Stimulated activated CD8-positive, alpha-beta memory T cell treated with anti-CD3 and anti-CD28 coated beads, Interleukin-12 subunit alpha, Interleukin-12 subunit beta, amount 100 ng/mL, for 24 hours (primary cell): ENCODE measurements around the gene SNPH.
"Not testable (repeated sequence)": the region's sequence is repeated elsewhere in the genome, so short reads cannot be mapped to it uniquely, and the experiment has no call there.

Experiments used
- DNase-seq: peaks from one replicate; pipeline ENCODE4 v3.0.0-alpha.2; 2020; ENCODE audit errors: extremely low read depth

Gene SNPH, protein sequence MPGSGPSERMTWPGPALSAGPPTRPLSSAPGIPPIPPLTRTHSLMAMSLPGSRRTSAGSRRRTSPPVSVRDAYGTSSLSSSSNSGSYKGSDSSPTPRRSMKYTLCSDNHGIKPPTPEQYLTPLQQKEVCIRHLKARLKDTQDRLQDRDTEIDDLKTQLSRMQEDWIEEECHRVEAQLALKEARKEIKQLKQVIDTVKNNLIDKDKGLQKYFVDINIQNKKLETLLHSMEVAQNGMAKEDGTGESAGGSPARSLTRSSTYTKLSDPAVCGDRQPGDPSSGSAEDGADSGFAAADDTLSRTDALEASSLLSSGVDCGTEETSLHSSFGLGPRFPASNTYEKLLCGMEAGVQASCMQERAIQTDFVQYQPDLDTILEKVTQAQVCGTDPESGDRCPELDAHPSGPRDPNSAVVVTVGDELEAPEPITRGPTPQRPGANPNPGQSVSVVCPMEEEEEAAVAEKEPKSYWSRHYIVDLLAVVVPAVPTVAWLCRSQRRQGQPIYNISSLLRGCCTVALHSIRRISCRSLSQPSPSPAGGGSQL

DNA sequence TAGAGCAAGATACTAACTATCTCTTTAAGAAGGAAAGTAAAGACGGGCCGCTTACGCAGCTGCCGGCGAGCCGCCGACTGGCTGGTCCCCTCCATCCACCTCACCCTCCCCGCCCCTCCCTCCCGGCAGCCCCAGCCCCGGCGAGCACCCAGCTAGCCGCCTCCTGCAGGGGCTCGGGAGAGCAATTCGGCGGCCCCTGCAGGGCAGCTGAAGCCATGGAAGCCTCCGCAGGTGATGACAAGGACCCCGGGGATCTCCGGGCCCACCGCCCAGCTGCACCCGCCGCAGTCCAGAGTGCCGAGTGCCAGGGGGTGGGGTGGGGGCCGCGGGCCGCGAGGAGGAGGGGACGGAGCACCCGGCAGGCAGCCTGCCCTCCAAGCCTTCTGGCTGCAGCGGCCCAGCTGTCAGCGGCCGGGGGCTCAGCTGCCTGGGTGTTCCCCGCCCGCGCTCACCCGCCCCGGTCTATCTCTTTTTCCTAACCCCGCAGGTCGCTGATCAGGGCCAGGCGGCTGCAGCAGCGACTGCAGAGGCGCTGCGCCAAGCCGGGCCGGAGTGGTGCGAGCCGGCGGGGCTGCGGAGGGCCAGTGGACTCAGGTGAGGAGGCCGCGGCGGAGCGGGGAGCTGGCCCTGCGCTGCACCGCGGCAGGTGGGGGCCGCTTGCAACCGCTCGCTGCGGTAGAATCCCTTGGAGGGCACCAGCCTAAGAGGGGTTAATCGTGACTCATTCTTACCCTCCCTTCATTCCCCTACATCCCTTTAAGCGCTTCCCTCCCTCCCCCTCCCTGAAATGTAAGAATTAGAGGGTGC, at the start of gene SNPH:
TSS of gene SNPH (plus strand) at position 128 of the 807 bp plus-strand sequence. CDS start 29,946 bp downstream, outside the sequence.
- peak; percentile 49 for DNase-seq

DNA sequence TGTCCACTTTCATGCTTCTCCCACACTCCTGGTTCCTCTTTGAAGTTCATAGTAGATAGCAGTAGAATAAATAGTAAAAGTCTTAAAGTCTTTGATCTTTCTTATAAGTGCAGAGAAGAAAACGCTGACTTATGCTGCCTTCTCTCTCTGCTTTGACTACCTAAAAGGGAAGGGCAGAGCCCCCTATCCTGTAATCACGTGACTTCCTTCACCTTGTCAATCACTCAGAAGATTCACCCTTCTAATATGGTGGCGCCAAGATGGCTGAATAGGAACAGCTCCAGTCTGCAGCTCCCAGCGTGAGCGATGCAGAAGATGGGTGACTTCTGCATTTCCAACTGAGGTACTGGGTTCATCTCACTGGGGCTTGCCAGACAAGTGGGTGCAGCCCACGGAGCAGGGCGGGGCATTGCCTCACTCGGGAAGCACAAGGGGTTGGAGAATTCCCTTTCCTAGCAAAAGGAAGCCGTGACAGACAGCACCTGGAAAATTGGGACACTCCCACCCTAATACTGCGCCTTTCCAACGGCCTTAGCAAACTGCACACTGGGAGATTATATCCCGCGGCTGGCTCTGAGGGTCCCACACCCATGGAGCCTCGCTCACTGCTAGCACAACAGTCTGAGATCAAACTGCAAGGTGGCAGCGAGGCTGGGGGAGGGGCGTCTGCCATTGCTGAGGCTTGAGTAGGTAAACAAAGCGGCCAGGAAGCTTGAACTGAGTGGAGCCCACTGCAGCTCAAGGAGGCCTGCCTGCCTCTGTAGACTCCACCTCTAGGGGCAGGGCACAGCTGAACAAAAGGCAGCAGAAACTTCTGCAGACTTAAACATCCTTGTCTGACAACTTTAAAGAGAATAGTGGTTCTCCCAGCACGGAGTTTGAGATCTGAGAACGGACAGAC, 49.3 kb upstream of the SNPH start:
- not testable (repeated sequence) for DNase-seq

DNA sequence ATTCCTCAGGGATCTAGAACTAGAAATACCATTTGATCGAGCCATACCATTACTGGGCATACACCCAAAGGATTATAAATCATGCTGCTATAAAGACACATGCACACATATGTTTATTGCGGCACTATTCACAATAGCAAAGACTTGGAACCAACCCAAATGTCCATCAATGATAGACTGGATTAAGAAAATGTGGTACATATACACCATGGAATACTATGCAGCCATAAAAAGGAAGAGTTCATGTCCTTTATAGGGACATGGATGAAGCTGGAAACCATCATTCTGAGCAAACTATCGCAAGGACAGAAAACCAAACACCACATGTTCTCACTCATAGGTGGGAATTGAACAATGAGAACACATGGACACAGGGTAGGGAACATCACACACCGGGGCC, 43.3 kb upstream of the SNPH start:
- not testable (repeated sequence) for DNase-seq

DNA sequence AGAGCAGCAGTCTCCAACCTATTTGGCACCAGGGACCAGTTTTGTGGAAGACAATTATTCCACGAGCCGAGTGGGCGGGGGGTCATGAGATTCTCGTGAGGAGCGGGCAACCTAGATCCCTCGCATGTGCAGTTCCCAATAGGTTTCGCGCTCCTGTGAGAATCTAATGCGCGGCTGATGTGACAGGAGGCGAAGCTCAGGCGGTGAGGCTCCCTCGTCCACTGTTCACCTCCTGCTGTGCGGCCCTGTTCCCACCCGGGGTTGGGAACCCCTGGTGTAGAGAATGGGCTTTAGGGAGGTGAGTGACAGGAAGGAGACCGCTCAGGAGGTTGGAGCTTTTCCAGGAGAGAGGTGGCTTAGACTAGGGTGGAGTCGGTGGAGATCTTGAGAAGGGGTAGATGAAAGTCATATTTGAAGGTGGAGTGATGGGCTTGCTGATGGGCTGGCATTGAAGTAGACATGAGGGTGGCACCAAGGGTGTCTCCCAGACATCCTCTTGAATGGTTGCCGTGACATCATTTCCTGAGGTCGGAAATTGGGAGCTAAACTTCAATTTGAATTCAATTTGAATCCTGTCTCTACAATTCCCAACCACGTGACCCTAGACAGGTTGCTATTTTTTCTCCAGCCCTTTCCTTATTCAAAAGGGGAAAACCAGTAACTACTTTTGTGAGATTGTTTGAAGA, 41.7 kb upstream of the SNPH start:
- DNase-seq: no peak

DNA sequence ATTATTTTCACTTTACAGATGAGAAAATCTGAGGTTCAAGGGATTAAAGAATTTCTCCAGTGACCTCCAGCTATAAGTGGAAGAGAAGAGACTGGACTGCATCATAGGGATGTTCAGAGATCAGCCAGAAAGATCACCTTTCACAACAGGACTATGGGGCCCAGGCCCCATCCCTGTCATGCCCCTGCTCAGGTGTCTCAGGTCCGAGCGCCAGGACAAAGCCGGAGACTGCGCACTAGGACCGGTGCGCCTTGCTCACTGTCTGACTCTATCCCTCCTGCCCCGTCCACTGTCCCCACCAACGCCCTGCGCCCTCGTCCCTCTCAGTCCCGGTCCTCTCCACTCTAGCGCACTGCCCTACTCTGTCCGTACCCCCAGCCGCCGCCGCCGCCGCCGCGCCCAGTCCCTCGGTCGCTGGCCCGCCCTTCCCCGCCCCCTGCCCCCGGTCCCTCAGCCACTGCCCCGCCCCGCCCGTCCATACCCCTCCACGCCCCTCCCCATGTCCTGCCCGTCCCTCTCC, 40.8 kb upstream of the SNPH start:
- DNase-seq: no peak

DNA sequence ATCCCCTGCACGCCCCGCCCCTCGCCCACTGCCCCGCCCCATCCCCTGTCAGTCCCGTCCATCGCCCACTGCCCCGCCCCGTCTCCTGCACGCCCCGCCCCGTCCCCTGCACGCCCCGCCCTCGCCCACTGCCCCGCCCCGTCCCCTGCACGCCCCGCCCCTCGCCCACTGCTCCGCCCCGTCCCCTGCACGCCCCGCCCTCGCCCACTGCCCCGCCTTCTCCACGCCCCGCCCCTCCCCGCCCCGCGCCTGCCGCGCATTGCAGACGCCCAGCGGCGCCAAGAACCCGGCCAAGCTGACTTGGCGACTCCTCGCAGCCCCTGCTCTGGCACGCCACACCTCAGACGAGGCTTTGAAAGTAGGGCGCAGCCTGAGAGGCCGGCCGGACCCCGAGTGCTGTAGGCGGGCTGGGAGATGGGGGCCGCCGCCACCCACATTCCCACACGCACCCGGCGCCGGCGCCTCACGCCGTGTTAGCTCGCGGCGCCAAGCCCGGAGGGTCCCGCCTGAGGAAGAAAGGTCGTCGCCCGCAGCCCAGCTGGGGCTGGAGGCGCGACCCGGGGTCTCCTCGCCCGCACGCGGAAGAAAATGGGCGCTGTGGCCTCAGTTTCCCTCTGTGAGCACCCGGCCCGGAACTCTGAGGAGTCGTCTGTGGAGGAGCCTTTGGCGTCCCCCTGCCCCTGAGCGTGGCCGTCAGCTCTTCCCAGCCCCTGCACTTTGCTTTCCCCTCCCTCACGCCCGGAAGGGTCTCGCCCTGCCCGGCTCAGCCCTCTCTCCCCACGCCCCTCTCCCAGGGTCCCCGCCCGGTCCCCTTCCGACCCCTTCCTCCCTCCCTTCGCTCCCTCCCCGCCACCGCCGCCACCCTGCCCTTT, 40.1 kb upstream of the SNPH start, which contains the start of gene RAD21L1:
TSS of gene RAD21L1 (plus strand) at position 262 of the 872 bp plus-strand sequence. CDS start 2,410 bp downstream, outside the sequence.
- DNase-seq: peak; percentile 58

DNA sequence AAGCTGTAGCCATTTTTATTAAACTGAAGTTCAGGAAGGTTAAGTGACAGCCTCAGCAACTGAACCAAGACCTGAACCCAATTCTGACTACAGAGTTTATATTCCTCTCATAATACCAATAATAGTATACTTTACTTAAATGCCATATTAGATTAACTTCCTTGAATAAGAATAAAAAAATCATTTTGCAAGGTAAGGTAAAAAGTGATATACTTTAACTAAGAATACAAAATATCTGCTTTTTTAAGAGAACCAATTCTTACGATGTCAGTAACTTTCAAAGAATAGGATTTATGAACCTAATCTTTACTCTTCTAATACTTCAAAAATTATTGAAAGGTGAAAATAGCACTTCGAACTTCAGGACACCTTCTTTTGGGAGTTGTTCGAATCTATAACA, 36.6 kb upstream of the SNPH start:
- no peak for DNase-seq

DNA sequence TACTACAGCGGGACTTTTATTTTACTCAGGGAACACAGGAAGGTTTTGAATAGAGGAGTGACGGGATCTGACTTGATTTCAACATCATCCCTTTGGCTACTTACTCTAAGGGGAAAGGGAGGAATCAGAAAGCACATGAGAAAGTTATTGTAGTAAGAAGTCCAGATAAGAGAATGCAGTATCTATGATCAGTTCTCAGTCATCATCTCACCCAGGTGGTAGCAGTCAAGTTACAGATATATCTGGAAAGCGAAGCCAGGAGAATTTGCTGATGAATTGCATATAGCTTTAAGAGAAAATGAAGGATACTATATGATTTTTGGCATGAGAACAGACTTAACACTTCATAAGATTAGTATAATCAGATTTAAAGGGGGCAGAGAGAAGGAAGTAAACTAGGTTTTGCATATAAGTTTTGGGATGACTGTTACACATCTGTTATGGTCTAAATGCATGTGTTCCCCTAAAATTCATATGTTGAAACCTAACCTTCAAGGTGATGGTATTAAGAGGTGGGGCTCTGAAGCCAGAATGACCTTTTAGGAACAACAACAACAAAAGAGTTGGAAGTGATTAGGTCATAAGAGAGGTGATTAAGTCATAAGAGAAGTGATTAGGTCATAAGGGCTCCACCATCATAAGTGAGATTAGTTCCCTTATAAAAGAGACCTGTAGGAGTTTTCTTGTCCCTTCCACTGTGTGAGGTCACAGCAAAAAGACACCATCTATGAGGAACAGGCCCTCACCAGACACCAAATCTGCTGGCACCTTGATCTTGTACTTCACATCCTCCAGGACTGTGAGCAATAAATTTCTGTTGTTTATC, 33.6 kb upstream of the SNPH start:
- no peak for DNase-seq

DNA sequence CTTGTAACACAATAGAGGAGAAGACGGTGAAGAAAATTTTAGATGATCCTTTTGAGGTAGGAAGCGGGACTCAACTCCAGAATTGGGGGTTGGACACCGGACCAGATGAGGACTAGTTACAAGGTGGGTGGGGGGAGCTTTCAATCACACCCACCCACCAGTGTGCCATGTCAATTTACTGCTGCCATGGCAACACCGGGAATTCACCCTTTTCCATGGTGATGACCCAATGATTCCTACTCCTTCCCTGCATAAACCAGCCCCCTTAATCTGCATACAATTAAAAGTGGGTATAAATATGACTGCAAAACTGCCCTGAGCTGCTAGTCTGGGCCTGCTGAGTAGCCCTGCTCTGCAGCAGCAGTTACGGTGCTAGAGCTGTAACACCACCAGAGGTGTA, 25.5 kb upstream of the SNPH start:
- no peak for DNase-seq

DNA sequence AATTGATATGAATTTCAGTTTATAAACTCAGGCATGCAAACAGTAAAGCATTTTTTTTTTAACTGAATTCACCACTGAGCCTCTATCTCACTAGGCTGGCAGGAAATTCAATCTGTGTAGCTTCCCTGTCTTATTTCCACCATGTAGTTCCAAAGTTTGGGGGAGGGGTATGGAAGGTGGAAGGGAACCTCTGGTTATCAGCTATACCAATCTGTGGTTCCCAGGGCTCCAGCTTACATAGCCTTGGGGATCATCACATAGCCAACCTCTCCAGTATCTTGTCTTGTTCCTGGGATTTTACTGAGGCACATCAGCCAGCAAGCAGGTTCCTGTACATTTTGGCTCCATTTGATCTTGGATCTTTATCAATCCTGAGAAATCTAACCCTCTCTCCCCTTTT, 24.6 kb upstream of the SNPH start:
- no peak for DNase-seq

DNA sequence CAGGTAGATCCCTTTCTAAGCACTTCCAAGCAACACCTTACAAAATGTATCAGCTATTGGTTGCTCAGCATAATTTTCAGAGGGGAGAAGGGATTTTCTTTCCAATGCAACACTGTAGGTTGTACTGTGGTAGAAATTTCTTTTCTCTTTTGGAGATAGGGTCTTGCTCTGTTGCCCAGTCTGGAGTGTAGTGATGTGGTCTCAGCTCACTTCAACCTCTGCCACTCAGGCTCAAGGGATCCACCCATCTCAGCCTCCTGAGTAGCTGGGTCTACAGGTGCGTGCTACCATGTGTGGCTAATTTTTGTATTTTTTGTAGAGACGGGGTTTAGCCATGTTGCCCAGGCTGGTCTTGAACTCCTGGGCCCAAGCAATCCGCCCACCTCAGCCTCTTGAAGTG, 24.0 kb upstream of the SNPH start:
- no peak for DNase-seq

DNA sequence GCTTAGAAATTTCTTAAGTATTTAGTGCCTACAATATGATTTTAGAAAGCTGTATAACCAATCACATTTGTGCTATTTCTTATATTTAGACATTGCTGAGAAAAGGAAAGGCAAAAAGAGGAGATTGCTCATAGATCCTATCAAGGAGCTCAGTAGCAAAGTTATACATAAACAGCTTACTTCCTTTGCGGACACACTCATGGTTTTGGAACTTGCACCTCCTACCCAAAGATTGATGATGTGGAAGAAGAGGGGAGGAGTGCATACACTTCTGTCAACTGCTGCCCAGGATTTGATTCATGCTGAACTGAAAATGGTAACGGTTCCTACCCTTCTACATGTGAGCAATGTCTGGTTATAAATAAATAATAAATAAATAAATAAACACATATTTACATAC, 23.6 kb upstream of the SNPH start:
- DNase-seq: no peak

DNA sequence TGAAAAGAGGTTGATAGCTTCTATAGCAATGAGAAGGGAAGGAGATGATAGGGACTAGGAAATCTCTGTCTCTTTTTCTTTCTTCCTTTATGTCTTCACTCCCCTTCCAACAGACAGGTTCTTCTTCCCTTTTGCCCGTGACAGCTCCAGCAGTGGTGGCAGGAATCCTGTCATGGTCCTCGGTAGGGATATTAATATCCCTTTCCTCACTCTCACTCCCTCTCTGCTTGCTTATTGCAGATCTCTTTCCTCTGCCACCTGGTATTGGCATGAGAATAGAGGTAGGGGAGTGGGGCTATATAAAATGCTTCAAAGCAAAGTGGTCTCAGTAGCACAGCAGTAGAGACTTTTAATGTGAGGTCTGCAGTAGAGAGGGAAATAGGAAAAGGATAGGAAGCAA, 20.5 kb upstream of the SNPH start:
- no peak for DNase-seq

DNA sequence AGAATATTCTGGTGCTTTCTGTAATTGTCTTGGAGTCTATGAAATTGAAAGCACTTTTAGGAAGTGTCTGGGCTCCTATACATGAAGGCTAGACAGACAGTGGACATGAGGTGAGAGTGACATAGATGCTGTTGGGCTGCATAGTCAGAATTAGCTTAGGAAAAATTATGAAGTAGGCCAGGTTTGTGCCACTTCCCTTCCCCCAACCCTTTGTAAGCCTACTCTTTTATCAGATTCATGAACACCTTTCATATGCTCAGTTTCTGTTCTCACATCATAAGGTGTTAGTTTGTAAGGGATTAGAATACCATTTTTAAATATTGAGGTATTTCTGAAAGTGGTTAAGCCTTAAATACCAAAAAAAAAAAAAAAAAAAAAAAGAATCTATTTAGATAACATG, 18.4 kb upstream of the SNPH start:
- DNase-seq: no peak

DNA sequence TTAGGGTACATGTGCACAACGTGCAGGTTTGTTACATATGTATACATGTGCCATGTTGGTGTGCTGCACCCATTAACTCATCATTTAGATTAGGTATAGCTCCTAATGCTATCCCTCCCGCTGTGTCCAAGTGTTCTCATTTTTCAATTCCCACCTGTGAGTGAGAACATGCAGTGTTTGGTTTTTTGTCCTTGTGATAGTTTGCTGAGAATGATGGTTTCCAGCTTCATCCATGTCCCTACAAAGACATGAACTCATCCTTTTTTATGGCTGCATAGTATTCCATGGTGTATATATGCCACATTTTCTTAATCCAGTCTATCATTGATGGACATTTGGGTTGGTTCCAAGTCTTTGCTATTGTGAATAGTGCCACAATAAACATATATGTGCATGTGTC, 15.8 kb upstream of the SNPH start:
- not testable (repeated sequence) for DNase-seq

DNA sequence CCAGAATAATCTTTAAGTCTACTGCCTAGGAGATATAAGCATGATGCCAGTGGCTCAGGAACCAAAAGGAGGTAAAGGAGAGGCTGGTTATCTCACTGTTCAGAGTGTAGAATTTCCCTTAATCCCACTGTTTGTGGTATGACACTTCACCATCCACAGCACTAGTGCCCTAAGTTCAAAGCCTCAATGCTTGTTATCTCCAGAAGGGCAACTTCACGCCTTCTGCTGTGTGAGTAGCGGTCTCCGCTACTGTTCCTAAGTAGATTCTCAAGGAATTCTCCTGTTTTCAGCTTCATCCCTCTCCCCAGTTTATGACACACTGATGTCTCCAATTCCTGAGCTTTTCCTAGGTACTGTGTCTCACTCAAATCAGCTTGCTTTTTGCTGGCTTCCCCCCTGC, 13.7 kb upstream of the SNPH start:
- no peak for DNase-seq

DNA sequence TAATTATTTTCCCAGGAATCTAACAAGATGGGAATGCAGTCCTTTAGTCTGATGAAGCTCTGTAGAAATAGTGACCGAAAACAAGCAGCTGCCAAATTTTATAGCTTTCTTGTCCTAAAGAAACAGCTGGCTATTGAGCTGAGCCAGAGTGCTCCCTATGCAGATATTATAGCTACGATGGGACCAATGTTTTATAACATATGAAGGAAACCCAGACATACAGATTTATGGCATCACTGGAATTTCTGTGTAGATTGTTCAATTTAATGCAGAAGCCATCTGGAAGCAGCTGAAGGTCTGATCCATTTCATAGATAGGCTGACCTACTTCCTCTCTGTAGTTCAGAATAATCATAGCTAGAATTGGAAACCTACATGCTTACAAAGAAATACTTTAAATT, 11.8 kb upstream of the SNPH start:
- no peak for DNase-seq

DNA sequence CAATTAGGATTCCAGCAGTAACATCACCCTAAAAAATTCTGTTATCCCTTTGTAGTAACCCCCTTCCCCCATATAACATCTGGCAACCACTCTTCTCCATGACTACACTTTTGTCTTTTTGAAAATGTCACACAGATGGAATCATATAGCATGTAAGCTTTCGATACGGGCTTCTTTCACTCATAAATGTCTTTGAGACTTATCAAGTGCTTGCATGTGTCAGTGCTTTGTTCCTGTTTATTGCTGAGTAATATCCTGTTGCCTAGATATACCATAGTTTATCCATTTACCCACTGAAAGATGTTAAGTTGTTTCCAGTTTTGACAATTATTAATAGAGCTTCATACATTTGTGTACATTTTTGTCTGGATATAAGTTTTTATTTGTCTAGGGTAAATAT, 10.4 kb upstream of the SNPH start:
- no peak for DNase-seq

DNA sequence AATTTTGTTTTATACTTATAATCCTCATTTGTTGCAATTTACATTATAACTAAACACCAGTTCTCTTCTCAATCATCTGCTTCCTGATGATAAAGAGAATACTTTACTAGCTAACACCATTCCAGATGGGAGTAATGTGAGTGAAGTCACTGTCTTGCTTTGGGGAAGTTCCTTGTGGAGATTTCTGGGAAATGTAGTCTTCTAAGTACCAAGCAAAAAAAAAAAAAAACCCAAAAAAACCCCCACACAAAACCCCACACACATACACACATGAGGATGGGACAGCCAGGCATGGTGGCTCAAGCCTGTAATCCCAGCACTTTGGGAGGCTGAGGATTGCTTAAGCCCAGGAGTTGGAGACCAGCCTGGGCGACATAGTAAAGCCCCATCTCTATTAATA, 2.2 kb upstream of the SNPH start:
- no peak for DNase-seq
